HG02938 (cell line): ENCODE measurements around the gene USP31.
"Not testable (repeated sequence)": the region's sequence is repeated elsewhere in the genome, so short reads cannot be mapped to it uniquely, and the experiment has no call there.

ENCODE experiments used
- ATAC-seq: cut with Tn5 transposase; IDR thresholded peaks from one replicate; pipeline ENCODE4 v1.9.1; 2021; ENCODE audit warnings: mild to moderate bottlenecking, moderate library complexity; ENCODE audit not compliant: unreplicated experiment

USP31 gene

DNA sequence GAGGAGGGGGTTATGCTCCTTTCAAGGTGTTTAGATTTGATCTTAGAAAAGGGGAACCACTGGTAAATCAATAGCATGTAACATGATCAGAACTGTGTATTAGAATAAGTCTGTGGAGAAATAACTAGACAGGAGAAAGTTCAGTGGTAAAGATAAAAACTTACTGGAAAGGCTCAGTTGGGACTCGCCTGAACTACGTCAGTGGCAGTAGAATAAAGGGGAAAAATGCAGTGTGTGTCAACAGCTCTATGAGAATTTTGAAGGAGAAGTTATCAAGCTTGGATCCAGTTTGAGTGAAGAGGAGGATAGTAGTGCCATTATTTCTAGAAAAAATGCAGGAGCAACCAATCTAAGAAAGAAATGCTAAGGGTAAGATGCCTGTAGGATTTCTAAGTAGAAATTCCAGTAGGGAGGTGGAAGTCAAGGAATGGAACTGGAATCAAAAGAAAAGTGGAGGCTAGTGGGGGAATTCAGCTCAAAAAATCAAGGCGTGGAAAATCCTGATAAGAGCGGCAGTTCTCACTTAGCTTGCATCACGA lies 48.2 kb downstream of the USP31 start:
- no peak for ATAC-seq

DNA sequence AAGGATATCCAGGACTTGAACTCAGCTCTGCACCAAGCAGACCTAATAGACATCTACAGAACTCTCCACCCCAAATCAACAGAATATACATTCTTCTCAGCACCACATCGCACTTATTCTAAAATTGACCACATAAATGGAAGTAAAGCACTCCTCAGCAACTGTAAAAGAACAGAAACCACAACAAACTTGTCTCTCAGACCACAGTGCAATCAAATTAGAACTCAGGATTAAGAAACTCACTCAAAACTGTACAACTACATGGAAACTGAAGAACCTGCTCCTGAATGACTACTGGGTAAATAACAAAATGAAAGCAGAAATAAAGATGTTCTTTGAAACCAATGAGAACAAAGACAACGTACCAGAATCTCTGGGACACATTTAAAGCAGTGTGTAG lies 52.8 kb downstream of the USP31 start:
- ATAC-seq, result not testable (repeated sequence)

DNA sequence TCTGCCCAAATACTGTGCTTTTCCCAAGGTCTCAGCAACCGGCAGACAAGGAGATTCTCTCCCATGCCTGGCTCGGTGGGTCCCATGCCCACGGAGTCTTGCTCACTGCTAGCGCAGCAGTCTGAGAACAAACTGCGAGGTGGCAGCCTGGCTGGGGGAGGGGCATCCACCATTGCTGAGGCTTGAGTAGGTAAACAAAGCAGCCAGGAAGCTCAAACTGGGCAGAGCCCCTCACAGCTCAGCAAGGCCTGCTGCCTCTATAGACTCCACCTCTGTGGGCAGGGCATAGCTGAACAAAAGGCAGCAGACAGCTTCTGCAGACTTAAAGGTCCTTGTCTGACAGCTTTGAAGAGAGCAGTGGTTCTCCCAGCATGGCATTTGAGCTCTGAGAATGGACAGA lies 55.1 kb downstream of the USP31 start:
- not testable (repeated sequence) for ATAC-seq

DNA sequence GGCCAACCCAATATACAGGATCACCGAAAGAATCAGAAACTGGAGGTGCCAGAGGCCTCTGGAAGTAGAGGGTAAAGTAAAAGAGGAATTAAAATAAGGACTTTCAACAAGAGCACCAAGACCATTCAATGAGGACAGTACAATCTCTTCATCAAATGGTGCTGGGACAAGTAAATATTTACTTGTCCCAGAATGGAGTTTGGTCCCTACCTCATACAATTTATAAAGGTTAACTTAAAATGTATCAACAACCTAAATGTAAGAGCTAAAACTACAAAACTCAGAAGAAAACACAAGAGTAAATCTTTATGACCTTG lies 56.5 kb downstream of the USP31 start:
- no peak for ATAC-seq

DNA sequence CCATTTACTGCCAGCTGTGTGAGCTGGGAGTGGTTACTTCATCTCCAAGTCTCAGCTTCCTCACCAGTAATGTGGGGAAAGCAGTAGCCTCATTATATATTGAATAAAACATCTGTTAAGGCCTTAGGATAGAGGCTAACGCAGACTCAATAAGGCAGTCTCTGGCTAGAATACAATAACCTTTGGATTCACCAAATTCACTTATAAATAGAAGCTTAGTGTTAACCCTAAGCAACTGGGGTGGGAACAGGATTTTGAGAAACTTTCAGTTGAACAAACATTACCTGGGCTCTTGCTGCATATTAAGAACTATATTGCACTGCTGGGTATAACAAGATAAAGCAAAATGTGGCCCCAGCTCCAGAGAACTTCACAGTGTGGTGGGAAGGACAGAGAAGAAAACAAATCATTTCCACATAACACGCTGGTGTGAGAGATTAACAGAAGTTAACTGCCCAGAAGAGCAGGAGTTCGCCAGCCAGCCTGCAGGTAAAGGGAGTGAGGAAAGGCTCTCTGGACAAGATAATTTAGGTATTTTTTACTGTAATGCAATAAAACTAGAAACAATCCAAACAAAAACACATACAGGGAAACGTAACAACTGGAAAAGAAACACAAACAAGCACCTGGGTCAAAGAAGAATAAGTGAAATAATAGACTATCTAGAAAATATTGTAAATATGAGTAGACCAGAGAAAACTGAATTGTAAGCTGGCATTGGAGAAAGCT lies 57.0 kb downstream of the USP31 start:
- ATAC-seq, result no peak

DNA sequence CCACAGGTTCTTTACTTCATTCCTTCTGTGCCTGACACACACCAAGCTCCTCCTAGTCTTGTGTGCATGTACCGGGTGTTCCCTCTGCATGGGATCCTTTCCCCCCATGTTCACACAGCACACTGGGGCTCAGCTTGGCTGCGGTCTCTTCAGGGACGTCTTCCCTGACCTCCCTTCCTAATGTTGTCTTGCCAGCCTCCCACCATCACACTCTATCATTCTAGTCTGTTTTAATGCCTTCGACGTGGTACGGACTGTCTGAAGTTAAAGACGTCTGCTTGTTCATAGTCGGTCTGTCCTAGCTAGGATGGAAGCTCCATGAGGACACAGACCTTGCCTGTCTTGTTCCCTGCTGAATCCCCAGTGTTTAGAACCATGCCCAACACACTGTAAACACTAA lies 60.1 kb downstream of the USP31 start:
- ATAC-seq, result no peak

DNA sequence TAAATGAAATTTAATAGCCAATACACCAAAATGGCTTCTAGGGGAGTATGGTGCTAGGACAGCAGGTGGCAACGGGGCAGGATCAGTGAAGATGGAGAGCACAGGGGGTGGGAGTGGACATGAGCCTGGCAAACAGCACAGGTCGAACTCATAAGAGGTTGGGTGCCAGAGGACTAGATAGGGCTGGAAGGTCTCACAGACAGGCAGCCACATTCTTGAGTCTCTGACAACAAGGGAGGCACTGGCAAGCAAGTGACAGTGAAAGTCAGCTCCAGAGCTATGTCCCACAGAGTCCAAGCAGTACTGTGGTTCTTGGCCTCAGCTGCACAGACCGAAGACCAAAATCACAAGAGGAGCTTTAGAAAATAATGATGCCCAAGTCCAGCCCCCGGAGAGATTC lies 61.2 kb downstream of the USP31 start:
- no peak for ATAC-seq

DNA sequence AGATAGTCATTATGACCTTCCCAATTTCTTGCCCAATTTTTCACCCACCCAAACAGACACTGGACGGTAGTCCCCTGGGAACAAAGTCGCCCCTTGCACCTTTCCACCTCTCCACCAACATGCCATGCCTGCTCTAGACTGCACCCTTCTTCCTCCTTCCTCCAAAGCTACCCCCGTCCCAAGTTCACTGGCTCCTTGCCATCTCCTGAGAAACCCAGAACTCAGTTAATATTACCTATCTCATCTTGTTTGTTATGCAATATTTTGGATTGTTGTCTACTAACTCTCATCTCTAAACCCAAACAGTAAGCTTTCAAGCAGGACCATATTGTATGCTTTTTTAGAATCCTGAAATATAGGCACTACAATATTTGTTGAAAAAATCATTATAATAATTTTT lies 63.3 kb downstream of the USP31 start:
- ATAC-seq, result no peak

DNA sequence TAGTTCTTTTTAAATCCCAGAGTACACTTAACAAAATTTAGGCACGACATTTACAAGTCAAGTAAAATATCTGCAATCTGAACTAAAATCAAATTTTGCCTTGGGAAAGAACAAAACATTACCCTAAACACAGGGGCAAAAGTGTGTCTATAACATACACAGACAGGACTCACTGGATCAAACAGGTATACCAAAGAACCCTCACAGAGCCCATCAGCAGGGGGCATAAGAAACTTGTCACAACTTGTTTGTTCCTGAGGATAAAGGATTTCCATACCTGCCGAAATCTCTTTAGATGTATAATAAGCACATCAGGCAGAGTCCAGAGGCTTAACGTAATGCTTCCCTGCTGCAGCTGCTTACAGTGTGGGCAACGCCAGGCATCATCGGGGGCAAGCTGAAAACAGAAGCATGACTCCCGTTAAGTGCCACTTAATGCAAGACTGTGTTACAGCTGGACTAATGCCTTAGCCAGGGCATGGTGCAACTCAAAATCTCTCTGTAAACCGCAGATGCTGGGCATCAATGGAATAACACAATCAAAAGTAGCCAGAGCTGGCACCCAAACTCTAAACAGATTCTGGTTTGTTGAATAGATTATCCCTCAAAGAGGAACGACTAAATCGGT lies 67.0 kb downstream of the USP31 start:
- ATAC-seq, result no peak

DNA sequence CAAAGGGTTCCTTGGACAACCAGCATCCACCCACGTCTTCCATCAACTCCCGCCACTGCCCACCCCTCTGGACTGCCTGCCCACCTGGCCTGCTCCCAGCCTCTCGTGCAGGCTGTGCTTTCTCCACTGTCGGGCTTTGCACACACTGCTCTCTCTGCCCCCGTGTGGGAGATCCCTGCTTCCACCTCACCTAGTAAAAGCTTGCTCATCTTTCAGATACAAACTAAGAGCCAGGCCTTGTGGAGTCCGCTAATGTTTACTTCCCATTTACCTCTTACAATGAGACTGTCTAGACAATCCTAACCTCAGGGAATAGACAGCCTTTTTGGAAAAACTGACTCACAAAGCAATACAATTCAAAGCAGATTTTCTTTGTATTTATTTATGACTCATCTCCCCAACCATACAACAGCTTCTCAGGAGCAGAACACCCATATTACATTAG lies 67.6 kb downstream of the USP31 start:
- ATAC-seq, result no peak

DNA sequence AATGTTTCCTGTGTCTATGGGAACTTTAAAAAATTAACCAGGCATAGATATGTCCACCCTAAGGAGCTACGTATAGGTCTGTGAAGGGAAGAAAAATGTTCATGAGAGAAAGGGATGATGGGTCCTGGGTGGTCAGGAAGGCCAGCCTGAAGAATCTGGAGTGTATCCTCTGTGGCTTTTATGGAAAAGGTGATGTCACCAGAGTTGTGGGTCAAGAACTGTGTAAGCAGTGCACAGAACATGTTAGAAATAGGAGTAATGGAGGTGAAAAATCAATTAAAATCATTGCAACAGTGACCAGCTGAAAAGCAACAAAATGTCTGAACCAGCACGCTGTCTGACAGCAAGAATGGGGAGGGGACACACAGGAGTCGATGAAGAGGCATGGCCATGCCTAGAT lies 68.5 kb downstream of the USP31 start:
- ATAC-seq, result no peak

DNA sequence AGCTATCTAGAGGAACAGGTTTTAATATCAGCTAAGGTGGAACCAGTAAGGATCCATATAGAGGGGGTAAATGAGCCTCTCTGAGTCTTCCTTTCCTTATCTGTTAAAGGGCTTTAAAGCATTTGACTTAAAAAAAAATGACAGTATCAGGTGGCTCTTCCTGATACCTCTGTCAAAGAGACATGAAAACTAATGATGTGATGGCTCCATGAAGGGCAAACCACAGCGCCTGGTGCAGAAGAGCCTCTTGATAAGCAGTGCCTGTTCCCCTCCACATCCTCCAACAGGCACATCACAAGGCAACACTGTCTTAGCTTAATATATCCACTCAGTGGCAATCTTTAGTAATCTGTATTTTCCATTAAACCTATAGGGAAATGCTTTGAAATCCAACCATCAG lies 68.9 kb downstream of the USP31 start:
- ATAC-seq, result no peak

DNA sequence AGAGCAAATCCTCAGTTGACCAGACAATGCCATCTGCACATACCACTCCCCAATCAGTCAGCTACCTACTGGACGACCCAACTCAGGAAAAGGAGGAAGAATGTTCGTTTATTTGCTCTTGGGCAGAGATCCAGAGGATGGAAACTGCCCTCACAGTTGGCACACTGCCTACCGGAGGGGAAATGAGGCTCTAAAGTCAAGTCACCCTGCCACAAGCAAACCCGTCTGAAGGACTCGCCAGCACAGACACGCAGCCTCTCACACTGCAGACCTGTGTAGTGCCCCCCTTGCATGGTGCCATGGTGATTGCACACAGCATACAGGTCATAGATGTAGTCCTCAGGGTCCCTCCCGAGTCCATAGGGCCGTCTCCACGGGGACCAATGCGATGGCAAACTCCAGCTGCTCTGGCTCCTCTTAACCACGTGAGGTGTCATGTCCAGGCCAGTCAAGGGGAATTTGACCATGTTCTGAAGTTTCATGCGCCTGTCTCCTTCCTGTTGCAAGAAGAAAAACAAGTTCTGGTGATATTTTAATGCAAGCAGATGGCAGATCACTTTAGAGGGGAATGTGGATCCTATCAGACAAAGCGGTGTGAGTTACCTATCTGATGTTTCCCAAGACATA lies 69.5 kb downstream of the USP31 start:
- no peak for ATAC-seq

DNA sequence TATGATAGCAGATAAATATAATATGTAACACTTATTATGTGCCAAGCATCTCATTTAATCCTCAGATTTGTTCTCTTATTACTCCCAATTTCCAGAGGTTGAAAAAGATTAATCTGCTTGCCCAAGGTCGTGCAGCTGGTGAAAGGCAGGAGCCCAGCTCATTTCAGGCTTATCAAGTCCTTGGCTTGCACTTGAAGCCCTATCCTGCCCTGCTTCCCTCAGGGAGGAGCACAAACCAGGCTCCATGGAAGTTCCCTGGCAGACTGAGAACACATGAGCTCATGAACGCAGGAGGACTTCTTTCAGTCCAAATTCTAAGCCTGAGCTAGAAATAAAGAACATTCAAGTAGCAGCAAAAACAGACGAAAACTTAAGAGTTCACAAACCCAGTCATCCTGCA lies 74.8 kb downstream of the USP31 start:
- ATAC-seq, result no peak

DNA sequence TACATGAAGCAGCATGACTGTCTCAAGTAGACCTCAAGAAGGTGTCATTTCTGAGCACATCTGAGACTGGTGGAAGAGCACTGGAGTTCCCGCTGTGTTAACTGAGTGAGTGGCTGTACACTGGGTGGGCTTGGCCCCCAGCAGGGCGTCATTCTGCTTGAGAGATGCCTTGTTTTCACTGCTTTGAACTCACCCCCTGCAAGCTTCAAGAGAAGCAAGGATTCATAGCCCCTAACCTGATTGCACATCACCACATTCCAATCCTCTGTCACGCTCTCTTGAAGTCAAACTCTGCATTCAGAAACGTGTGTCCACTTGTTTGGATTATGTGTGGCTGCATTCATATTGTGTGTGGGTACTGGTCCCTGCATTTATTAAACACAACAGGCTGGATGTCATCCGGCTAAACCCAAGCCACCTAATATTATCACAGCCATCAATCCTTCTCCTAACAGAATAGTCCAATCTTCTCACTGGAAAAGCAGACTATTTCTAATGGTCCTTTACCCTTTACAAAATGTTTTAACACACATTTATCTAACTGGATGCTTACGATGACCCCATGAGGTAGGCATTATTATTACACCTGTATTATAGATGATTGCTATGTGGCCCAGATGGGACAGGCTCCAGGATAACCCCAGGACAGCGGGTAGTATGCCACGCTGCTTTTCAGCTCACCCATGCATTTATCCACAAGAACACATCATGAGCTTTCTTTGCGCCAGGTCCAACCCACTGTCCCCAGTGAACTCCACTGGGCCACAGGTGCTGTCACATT lies 76.3 kb downstream of the USP31 start:
- no peak for ATAC-seq

DNA sequence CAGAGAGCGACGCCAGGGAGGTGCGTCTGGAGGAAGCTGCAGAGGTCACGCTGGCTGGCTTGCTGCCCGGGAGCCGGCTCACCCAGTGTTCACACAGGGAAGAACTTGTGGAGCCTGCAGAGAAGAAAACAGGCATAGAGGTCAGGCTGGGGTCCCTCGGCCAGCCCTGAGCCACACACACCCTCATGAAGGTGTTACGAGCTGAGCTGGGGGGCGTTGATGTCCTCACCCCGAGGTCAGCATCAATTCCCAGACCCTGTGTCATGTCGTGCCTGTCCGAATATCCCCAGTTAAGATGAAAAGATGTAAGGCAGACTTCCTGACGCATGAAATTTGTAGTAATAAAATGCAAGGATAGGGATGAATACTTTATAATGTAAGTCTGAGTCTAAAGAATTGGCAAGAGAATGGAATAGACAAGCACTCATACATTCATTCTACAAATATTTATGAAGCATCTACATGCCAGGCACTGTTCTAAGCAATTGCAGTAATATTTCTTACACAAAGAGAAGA lies 77.1 kb downstream of the USP31 start:
- no peak for ATAC-seq

DNA sequence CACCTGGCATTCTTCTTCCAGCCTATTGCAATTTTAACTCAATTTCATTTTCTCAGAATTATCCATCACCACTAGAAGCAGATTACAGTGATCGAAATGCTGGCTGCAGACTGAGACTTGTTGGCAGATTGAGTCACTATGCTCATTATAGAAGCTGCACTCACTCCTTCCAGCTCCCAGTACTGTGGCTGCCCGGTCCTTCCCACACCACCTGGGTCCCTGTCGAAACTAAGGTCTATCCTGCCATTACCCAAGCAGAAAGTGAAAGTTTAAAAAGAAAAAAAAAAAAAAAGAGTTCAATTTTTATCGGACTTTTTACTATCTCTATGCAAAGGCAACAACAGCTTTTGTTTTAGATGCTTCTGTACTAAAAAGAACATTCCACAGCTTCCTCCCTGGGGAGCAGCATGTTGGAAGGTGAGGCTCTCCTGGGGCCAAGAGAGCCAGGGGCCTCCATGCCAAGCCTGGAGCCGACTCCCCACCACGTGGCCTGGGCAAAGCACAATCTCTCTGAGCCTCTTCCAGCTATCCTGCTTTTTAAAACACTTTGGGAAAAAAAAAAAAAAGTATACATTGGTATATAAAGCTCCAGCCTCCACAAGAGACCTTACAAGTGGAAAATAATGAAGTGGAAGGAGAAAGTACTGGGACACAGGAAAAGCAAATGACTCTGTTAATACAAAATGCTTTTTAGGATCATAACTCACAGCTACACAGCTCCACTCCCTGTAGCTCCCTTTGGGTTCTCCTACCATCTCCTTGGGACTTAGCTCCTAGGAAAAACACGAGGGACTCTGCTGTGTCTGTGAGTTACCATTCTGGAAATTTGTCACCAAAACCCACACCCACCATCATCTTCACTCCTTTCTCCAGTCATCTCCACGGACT lies 77.8 kb downstream of the USP31 start:
- no peak for ATAC-seq

DNA sequence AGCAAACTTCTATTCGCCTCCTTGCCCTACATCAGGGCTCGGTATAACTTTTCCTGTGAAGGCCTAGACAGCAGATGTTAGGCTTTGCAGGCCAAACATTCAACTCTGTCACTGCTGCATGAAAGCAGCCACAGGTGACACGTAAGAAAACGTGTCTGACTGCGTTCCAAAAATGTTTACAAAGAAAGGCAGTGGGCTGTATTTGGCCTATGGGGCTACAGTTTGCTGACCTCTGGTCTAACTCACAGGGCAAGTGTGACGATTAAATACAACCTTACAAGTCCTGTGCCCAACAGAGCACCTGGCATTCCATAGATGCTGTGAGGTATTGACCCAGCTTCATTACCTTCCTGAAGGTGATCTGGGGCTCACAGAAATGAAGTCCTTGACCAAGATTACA lies 79.4 kb downstream of the USP31 start:
- no peak for ATAC-seq

DNA sequence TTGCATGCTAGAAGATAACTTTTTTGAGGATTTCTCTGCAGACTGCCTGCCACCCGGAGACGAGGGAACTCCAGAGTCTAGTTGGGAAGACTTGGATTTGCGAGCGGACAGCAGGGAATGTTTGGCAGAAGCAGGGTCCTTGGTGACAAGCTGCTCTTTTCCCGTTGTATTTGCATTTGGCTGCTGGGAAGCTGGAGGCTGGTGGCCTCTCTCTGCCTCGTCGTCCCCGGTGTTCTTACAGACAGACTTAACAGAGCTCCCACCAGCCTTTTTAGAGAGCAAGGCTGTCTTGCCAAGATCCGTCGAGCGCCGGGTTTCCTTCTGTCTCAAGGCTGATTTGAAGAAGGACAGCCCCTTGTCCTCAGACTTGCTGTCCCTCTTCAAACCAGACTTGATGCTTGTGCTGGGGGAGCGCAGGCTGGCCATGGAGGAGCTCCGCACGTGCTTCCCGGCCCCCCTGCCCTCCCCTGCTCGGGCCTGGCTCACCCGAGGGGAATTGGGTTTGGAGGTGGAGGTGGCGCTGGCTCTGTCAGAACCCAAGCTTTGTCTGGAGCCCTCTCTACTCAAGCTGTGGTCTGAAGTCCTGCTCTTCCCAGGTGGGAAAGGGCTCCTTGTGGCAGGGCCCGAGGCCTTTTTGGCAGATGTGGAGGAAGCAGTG lies 81.0 kb downstream of the USP31 start:
- no peak for ATAC-seq

DNA sequence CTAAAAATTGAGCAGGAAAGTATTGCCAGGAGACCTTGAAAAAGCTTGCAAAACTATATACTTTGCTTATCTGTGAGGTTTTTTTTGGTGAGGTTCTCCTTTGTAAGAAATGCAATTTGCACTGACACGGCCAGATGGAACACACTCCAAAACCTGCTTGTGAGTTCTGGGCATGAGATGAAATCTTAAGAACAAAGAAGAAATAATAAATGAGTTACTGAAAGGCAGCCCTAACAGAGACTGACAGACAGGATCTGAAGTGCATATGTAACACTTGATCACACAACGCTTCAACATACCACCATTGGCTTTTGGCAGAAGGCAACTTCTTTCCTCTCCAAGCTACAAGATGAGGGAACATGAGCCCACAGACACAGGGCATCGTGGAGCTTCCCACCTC lies 82.6 kb downstream of the USP31 start:
- ATAC-seq, result no peak
